SJSA1 (cell line): Measurements from ENCODE around the gene SAMD4A. TPM values are rescaled to one million over a fixed set of nuclear protein-coding genes. Genes with fewer than 3 reads are reported as not detected.

Experiments used
- DNase-seq, 2 experiments: peaks; one replicate each; pipeline ENCODE4 v3.0.0-alpha.2; 2015 to 2020; ENCODE audit warnings: low spot score in 2 of 2, low read depth in 1 of 2
- H3K27ac ChIP-seq: fragments of 250-450 bp; sonication (Bioruptor Pico); 2 replicates; pipeline ENCODE4 v1.5.1; 2020; ENCODE audit warnings: mild to moderate bottlenecking, moderate library complexity
- H3K27me3 ChIP-seq: fragments of 250-450 bp; sonication (Bioruptor Pico); replicated peaks from 2 replicates; pipeline ENCODE4 v1.5.1; 2020; ENCODE audit warnings: mild to moderate bottlenecking, moderate library complexity
- H3K36me3 ChIP-seq: fragments of 250-450 bp; sonication (Bioruptor Pico); 2 replicates; pipeline ENCODE4 v1.5.1; 2020; ENCODE audit warnings: mild to moderate bottlenecking
- H3K4me1 ChIP-seq: fragments of 250-450 bp; sonication (Bioruptor Pico); replicated peaks from 2 replicates; pipeline ENCODE4 v1.6.1; 2021; ENCODE audit warnings: mild to moderate bottlenecking
- H3K4me3 ChIP-seq: fragments of 250-450 bp; sonication (Bioruptor Pico); 2 replicates; pipeline ENCODE4 v1.5.1; 2020; ENCODE audit warnings: mild to moderate bottlenecking
- H3K9me3 ChIP-seq: fragments of 250-450 bp; sonication (Bioruptor Pico); replicated peaks from 2 replicates; pipeline ENCODE4 v1.5.1; 2020; ENCODE audit warnings: mild to moderate bottlenecking
- total RNA-seq: library from RNA; depleted of rRNA; stranded (reverse); fragments of >200 nt; shearing (Covaris generic); gene quantifications from 2 replicates; pipeline ENCODE4 v1.2.3, GENCODE V29; 2014

The SAMD4A gene
- total RNA-seq, 1 experiment from 2014 or later = 31.6 TPM

GRCh38 chr14:54591866-54592265, 24.9 kb downstream of the SAMD4A start:
- Histone ChIP-seq H3K36me3 (no peaks in the 10 kb centered on the region), H3K9me3 (no peaks in the 10 kb centered on the region), H3K4me3 (no peak overlapping the region), H3K27me3 (no peaks in the 10 kb centered on the region), H3K4me1 (peaks cover 59% of the 10 kb centered on the region), H3K27ac (no peak overlapping the region)
- DNase-seq = no peak

- no peak overlapping the region for H3K4me3 ChIP-seq
- no peaks in the 10 kb centered on the region for H3K9me3 ChIP-seq
- no peaks in the 10 kb centered on the region for H3K27me3 ChIP-seq
- H3K4me1 ChIP-seq = peaks cover 67% of the 10 kb centered on the region
- DNase-seq = peak in 1 of 2 experiments; percentile 38
- peak overlapping the region; percentile 1; the same call in 1 of the 2 replicates for H3K27ac ChIP-seq
- no peaks in the 10 kb centered on the region for H3K36me3 ChIP-seq
Observed at GRCh38 chr14:54593860-54594259, 26.9 kb downstream of the SAMD4A start.

- Histone ChIP-seq H3K4me3 (no peak overlapping the region), H3K27me3 (no peaks in the 10 kb centered on the region), H3K36me3 (no peaks in the 10 kb centered on the region), H3K27ac (0 out of 2 replicates have a peak overlapping the region, but pooled peaks have one; percentile 1), H3K9me3 (no peaks in the 10 kb centered on the region), H3K4me1 (peaks cover 60% of the 10 kb centered on the region)
- no peak for DNase-seq
Observed at GRCh38 chr14:54594537-54594936, 27.6 kb downstream of the SAMD4A start.

- H3K9me3 ChIP-seq = no peaks in the 10 kb centered on the region
- no peak overlapping the region; the same call in 1 of the 2 replicates for H3K27ac ChIP-seq
- peak; percentile 59 for DNase-seq
- peaks cover 37% of the 10 kb centered on the region for H3K4me1 ChIP-seq
- H3K27me3 ChIP-seq = no peaks in the 10 kb centered on the region
- H3K4me3 ChIP-seq = no peak overlapping the region
- H3K36me3 ChIP-seq = no peaks in the 10 kb centered on the region
Observed at GRCh38 chr14:54597795-54598443, 31.0 kb downstream of the SAMD4A start.

GRCh38 chr14:54599966-54600716, 33.2 kb downstream of the SAMD4A start:
- H3K4me1 ChIP-seq = peaks cover 24% of the 10 kb centered on the region
- no peaks in the 10 kb centered on the region for H3K36me3 ChIP-seq
- DNase-seq = no peak
- no peak overlapping the region for H3K4me3 ChIP-seq
- H3K27ac ChIP-seq = no peak overlapping the region
- no peaks in the 10 kb centered on the region for H3K27me3 ChIP-seq
- H3K9me3 ChIP-seq = no peaks in the 10 kb centered on the region

GRCh38 chr14:54600717-54601109, 33.8 kb downstream of the SAMD4A start:
- peaks cover 24% of the 10 kb centered on the region for H3K4me1 ChIP-seq
- no peak for DNase-seq
- no peaks in the 10 kb centered on the region for H3K36me3 ChIP-seq
- no peaks in the 10 kb centered on the region for H3K27me3 ChIP-seq
- no peaks in the 10 kb centered on the region for H3K9me3 ChIP-seq
- no peak overlapping the region for H3K4me3 ChIP-seq
- no peak overlapping the region for H3K27ac ChIP-seq

GRCh38 chr14:54603362-54603761, 36.4 kb downstream of the SAMD4A start:
- Histone ChIP-seq H3K4me1 (peaks cover 34% of the 10 kb centered on the region), H3K4me3 (no peak overlapping the region), H3K9me3 (no peaks in the 10 kb centered on the region), H3K36me3 (no peaks in the 10 kb centered on the region), H3K27ac (no peak overlapping the region), H3K27me3 (no peaks in the 10 kb centered on the region)
- no peak for DNase-seq

- no peaks in the 10 kb centered on the region for H3K27me3 ChIP-seq
- peaks cover 43% of the 10 kb centered on the region for H3K4me1 ChIP-seq
- H3K27ac ChIP-seq = peak overlapping the region; percentile 76
- no peak overlapping the region for H3K4me3 ChIP-seq
- peaks cover 3% of the 10 kb centered on the region; the same call in 1 of the 2 replicates for H3K36me3 ChIP-seq
- H3K9me3 ChIP-seq = no peaks in the 10 kb centered on the region
- peak; percentile 75 to 79 for DNase-seq
Observed at GRCh38 chr14:54606178-54606577, 39.2 kb downstream of the SAMD4A start.

- Histone ChIP-seq H3K27me3 (no peaks in the 10 kb centered on the region), H3K36me3 (peaks cover 6% of the 10 kb centered on the region; the same call in 1 of the 2 replicates), H3K9me3 (no peaks in the 10 kb centered on the region), H3K4me1 (peaks cover 46% of the 10 kb centered on the region), H3K27ac (peak overlapping the region; percentile 76), H3K4me3 (no peak overlapping the region)
- peak; percentile 65 to 80 for DNase-seq
Observed at GRCh38 chr14:54606631-54607133, 39.8 kb downstream of the SAMD4A start.

DNA sequence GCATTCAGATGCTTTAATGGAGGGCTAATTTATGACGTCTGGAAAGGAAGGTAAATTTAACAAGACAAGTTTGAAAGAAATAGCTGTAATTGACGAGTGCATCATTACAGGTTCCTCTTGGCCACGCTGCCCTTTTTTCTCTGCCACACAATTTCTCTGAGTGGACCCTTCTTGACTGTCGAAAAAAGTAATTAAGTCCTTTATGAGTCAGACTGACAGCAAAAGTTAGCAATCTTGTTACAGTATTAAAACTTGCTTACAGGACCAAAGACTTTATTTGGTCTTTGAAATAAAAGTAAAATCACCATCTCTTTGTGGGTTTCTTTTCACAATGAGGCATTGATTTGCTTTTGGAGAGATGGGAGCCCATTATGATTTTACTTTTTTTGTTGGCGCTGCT, 42.6 kb downstream of the SAMD4A start:
- no peaks in the 10 kb centered on the region for H3K27me3 ChIP-seq
- no peak for DNase-seq
- peaks cover 48% of the 10 kb centered on the region for H3K4me1 ChIP-seq
- no peak overlapping the region for H3K4me3 ChIP-seq
- peak overlapping the region; percentile 65 for H3K27ac ChIP-seq
- H3K36me3 ChIP-seq = peaks cover 7% of the 10 kb centered on the region; the same call in 1 of the 2 replicates
- no peaks in the 10 kb centered on the region for H3K9me3 ChIP-seq

GRCh38 chr14:54610051-54610977, 43.4 kb downstream of the SAMD4A start:
- no peak overlapping the region for H3K4me3 ChIP-seq
- no peaks in the 10 kb centered on the region for H3K27me3 ChIP-seq
- H3K4me1 ChIP-seq = peaks cover 56% of the 10 kb centered on the region
- DNase-seq = no peak
- H3K9me3 ChIP-seq = no peaks in the 10 kb centered on the region
- peaks cover 10% of the 10 kb centered on the region; the same call in 1 of the 2 replicates for H3K36me3 ChIP-seq
- H3K27ac ChIP-seq = peak overlapping the region; percentile 65

DNA sequence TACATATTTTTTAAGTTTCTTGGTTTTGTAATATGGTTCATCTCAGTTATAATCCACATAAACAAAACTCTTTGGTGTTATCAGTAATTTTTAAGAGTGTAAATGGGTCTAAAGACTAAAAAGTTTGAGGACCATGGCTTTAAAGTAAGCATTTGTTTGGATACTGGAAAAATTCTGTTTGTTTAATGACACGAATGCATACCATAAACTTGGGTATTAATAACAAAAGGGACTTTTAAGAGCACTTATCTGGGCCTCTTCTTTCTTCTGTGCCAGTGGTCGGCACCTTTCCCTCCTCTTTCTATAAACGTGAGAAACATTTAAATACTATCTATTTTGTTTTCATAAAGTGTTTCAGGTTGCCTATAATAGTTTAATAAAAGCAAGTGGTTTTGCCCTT, 47.4 kb downstream of the SAMD4A start:
- 0 out of 2 replicates have a peak overlapping the region, but pooled peaks have one; percentile 6 for H3K27ac ChIP-seq
- no peaks in the 10 kb centered on the region for H3K9me3 ChIP-seq
- H3K4me3 ChIP-seq = no peak overlapping the region
- no peaks in the 10 kb centered on the region for H3K27me3 ChIP-seq
- peaks cover 11% of the 10 kb centered on the region; the same call in 1 of the 2 replicates for H3K36me3 ChIP-seq
- H3K4me1 ChIP-seq = peaks cover 36% of the 10 kb centered on the region
- no peak for DNase-seq

DNA sequence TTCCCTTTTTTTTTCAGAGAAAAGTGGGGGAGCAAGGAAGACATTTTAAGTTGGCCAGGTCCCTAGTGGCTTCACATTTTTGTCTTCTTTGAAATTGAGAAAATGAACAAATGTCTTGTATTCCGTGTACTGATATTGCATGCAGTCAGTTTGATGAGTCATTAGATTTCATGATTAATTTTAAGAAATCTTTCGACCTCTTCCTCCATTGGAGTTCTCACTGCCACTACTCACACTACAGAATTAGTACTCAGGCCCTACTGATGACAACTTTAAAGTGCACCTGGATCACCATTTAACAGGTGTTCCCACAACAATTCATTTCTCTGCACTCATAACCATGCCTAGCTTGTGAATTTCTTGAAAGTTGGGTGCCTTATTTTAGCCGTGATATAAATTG, 50.5 kb downstream of the SAMD4A start:
- no peak overlapping the region for H3K4me3 ChIP-seq
- H3K27me3 ChIP-seq = no peaks in the 10 kb centered on the region
- H3K36me3 ChIP-seq = peaks cover 7% of the 10 kb centered on the region; the same call in 1 of the 2 replicates
- H3K27ac ChIP-seq = no peak overlapping the region
- DNase-seq = no peak
- peaks cover 31% of the 10 kb centered on the region for H3K4me1 ChIP-seq
- H3K9me3 ChIP-seq = no peaks in the 10 kb centered on the region
